Renal pelvis (tissue), 4 donors: ENCODE data around the gene SMYD3. TPM values are rescaled to one million over a fixed set of nuclear protein-coding genes. Genes with fewer than 3 reads are reported as not detected.

ENCODE experiments used
- DNase-seq: peaks from one replicate; pipeline ENCODE4 v3.0.0-alpha.2; 2013
- polyA plus RNA-seq, 3 donors: library from polyadenylated mRNA; unstranded; fragments of 120-200 nt; gene quantifications; one replicate each; pipeline ENCODE4 v1.2.1, GENCODE V29; 2013; ENCODE audit not compliant: insufficient read length in 3 of 3

The SMYD3 gene
- polyA plus RNA-seq, 3 donors, result 25.8 to 30.3 (median 26.1) TPM

DNA sequence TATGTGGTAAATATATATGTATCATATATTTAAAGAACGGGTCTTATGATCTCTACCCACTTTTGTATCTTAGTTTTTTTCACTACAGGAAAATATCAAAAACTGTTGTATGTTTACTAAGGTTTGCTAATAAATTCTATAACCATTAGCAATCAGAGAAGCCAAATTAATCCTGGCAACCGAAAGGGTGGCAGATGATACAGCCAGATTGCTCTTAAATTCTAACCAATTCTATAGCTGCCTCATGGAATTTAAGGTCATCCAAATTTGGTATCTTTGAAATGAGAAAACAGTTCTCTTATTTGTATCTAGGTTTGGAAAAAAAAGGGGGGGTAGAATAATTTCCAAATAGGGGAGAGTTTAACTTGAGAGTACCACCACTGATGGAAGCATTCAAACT lies 591.2 kb downstream of the SMYD3 start:
- DNase-seq, result no peak

GRCh38 chr1:245915406-245915805 lies 591.7 kb downstream of the SMYD3 start:
- DNase-seq, result no peak

- DNase-seq, result no peak
These were observed 598.5 kb downstream of the SMYD3 start for GRCh38 chr1:245908543-245908942.

GRCh38 chr1:245906207-245906606 lies 600.9 kb downstream of the SMYD3 start:
- DNase-seq, result no peak

GRCh38 chr1:245903851-245904250 lies 603.2 kb downstream of the SMYD3 start:
- DNase-seq, result no peak

GRCh38 chr1:245901565-245901964 lies 605.5 kb downstream of the SMYD3 start:
- no peak for DNase-seq

DNA sequence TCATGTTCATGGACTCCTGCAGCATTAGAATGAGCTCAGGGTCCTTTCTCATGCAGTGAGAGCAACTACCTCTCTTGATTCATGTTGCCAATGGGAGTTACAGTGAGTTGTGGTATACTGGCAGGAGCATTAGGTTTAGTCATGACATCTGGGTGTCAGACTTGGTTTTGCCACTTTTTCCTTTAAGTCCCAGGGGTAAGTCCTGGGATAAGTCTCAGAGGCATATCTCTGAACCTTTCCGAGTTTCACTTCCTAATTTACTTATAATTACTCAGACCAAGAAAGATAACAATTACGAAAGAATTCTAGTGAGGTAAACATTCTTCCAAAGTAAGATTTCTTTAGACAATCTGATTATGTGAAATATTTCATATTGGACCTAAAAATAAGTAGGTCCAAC lies 606.0 kb downstream of the SMYD3 start:
- no peak for DNase-seq

GRCh38 chr1:245898581-245898980 lies 608.5 kb downstream of the SMYD3 start:
- no peak for DNase-seq

DNA sequence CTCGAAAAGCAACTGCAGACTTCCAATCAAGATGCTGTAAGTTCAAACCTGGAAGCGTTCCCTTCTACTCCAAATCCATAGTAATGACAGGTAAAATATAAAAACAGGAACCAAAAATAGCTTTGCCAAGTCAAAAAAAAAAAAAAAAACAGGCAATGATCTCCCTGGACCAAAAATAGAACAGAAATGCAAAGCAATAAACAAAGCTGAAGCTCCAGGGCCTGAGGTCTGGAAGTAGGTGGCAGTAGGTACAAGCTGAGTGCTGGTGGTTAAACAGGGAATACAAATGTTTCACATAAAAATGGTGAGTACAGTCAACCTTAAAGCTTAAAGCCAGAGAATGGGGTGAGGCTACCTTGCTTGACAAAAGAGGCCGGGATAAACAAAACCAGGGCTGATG lies 610.8 kb downstream of the SMYD3 start:
- DNase-seq, result no peak

GRCh38 chr1:245895455-245895959 lies 611.6 kb downstream of the SMYD3 start:
- no peak for DNase-seq

DNA sequence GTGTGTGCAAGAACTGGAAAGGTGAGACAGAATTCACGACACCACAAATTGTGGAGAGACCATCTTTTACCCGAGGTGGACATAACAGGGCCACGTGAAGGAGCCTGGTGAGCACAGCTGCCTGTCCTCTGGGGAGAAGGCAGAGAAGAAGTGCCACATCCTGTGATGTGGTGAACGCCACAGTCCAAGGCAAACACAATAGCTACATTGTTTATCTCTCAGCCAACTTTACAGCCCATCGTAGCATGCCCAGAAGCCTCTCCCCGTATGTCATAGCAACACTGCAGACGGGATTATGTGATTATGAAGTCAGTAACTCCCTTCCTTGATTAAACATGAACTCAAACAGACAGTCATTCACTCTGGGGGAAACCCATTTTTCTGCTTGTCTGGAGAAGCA lies 612.2 kb downstream of the SMYD3 start:
- no peak for DNase-seq

GRCh38 chr1:245893025-245893424 lies 614.1 kb downstream of the SMYD3 start:
- DNase-seq, result no peak

- DNase-seq, result no peak
These were observed 618.3 kb downstream of the SMYD3 start for GRCh38 chr1:245888809-245889208.

DNA sequence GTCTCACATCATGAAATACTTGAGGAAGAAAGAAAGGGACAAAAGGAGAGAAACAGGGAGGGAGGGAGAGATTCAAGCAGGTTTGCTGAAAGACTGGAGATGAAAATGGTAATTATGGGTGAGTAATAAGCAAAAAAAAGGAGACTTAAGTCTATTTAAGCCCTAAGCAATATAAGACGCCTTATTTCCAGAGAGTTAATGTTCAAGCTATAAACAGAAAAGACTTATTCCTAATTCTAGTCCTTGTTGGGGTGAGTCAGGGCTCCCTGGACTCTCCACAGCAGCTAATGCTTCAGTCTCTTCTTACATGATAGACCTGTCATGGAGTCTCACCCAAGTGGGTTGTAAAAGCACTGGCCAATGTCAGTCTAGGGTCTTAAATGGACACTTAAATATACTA lies 619.2 kb downstream of the SMYD3 start:
- DNase-seq, result no peak

DNA sequence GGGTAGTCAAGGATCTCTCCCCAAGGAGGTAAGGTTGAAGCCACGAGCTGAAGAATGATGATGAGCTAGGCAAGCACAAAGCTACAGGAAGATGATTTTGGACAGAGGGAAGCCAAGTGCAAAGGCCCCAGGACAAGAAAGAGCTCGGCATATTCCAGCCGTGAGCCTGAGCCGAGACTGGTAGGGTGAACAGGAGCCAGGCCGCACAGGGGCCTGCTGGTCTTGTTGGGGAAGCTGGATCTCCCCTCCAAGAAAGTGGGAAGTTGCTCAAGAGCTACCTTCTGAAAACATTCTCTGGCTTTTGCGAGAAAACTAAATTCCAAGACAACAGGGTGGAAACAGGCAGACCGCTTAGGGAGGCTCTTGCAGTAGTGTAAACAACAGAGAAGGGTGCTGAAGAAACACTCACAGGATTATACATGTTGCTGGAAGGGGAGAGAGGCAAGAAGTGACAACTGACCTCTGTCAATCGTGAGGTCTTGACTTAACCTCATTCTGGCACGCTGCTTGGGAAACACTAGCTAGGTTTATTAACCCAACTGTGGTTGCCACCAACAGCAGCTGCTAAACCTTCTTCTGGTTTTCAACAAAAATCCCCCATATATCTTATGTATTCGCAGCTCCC lies 625.2 kb downstream of the SMYD3 start:
- no peak for DNase-seq

DNA sequence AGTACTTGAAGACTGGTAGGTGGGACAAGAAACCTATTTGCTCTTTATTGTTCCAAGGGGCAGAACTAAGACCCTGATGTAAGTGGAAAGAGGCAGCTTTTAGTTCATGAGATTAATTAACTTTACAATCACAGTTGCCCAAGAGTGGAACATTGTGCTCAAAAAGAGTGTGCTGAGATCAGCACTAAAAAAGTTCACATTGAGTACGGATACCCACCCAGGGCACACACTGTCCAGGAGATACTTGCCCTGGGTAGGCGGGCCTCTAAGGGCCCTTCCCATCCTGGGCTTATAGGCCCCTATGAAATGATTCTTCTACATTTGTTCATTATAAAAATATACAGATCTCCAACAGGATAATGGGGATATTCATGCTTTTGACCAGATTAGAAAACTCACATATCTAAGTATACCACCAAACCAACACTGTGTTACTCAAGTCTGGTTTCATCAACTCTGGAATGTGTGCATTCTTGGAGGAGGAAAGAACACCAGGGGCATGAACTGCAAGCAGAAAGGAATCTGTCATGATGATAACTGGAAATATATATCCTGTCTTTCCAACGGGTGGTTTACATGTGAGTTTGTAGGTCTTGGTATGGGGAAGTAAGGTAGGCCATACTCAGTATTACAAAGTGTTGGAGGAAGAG lies 626.2 kb downstream of the SMYD3 start:
- DNase-seq, result no peak

- DNase-seq, result no peak
These were observed 628.0 kb downstream of the SMYD3 start for GRCh38 chr1:245879091-245879490.

- no peak for DNase-seq
These were observed 628.5 kb downstream of the SMYD3 start for GRCh38 chr1:245878585-245878984.

- no peak for DNase-seq
These were observed 629.1 kb downstream of the SMYD3 start for GRCh38 chr1:245877976-245878375.

DNA sequence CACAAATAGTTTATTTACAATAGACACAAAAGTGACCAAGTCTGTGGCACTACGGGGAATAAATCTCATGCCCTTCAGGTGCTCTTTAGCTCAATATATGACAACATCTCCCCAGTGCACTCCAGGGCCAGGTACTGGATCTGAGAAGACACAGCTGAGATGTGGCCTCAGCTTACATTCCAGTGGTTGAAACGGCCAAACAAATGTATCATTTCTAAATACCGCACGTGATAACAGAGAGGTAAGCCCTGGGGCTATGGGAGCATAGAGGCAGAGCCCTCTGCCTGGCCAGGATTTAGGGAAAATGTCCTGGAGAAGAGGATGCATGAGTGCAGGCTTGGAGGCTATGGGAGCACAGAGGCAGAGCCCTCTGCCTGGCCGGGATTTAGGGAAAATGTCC lies 630.5 kb downstream of the SMYD3 start:
- no peak for DNase-seq

DNA sequence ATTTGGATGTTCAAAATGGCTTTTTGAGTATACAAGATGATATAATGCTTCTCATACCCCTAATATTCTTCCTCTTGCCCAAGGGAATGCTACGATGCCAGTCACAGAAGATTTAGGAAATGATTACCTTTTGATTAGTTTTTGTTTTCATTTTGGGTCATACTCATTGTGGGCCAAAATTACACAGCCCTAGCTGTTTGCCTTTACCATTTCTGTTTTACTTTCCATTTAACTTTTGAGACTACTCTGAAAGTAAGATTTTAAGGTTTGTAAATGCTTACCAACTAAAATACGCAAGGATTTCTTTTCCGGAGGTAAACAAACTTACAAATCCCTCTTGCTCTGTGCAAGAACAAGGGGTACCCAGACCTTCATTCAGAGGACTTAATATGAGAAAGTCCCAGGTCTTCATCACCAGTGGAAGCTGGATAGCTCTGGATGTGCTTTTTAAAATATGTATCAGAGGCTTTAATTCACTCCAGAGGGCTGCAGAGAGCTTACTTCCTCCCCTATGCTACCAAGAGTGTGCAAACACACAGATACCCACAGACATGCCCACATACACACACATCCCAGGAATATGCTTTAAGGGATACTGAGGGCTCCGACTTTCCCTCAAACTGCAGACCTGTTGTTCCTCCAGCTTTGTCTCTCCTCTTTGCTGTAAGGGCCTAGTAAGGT lies 631.4 kb downstream of the SMYD3 start:
- no peak for DNase-seq

DNA sequence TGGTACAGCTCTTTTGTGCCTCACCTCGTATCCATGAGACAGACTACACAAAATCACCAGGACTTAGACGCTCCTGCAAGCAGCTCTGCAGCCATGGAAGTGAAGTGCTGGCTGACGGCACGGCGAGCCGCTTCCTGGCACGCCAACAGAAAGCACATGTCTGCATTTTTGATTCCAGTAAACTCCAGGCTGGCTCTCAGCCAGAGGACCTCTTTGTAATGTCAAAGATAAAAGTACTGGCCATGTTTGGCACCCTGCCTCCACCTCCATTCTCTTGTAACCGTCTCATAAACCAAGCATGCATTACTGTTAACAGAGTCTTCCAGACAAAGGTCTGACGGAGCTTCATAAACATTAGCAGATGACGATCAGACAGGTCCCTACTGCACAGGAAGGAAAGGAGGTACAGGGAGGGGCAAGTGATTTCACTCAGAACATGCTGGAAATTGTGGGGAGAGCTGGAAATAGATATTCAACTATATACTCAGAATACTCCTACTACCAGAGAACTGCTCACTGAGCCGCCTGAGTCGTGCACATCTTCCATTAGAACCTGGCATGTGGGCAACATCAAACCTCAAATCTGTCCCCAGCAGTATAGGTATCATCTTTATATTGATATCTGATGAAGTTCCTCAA lies 632.0 kb downstream of the SMYD3 start:
- DNase-seq, result peak; percentile 53
